GM19099 (cell line): ENCODE data around the gene THTPA.

Source experiments
- POLR2A ChIP-seq: IDR thresholded peaks from 3 replicates; pipeline ENCODE4 v1.6.1; 2011; ENCODE audit warnings: low read depth; ENCODE audit not compliant: insufficient read length; ENCODE audit errors: extremely low read depth

The THTPA gene

DNA sequence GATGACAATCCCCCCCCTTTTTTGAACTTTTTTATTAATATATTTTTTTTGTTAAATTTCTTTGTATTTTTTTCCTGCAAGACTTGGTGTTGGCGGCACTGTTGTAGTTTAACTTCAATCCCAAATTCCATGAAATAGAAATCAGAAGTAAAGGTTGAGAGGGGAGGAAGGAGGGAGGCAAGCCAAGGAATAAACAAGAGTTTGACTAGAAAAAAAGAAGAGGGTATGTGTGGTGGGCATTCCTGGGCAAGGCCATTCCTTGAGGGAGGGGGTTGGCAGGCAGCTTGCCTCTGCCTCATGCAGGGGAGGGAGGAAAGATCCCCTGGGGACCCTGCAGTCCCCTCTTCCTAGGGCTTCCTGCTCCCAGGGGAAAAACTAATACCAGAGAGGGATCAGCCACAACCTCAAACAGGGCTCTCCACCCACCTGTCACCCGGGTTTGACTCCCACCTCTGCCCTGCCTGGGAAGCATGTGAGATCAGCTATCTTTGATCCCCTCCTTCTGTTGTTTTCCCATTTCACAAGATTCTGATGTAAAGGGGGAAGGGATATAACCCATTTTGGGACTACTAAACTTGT, 12.0 kb downstream of the THTPA start:
- TF ChIP-seq POLR2A: no peak

GRCh38 chr14:23568600-23569331, 12.7 kb downstream of the THTPA start:
- TF ChIP-seq POLR2A: no peak

GRCh38 chr14:23569443-23570151, 13.5 kb downstream of the THTPA start:
- no peak for TF ChIP-seq POLR2A

- TF ChIP-seq POLR2A: no peak
Observed at GRCh38 chr14:23570806-23571483, 14.9 kb downstream of the THTPA start.

- TF ChIP-seq POLR2A: no peak
Observed at GRCh38 chr14:23571701-23572523, 15.8 kb downstream of the THTPA start.

- TF ChIP-seq POLR2A: no peak
Observed at GRCh38 chr14:23572524-23572828, 16.4 kb downstream of the THTPA start.

DNA sequence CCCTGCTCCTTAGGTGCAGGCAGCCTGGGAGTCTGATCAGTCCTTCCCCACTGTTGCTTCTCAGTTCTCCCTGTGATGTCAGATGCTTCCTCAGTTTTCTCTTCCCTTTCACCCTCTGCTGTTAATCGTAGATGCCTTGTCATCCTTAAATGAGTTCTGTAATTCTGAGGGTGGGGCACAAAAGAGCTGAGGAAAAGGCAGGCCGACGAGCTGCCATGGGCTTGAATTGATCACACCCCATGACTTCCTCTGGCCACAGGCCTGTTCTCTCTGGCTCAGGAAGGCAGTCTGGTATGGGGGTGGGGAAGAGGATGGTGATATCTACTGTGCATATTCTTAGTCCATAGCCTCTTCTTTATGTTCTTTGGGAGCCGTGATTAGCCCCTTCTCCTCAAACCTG, 16.8 kb downstream of the THTPA start:
- no peak for TF ChIP-seq POLR2A

DNA sequence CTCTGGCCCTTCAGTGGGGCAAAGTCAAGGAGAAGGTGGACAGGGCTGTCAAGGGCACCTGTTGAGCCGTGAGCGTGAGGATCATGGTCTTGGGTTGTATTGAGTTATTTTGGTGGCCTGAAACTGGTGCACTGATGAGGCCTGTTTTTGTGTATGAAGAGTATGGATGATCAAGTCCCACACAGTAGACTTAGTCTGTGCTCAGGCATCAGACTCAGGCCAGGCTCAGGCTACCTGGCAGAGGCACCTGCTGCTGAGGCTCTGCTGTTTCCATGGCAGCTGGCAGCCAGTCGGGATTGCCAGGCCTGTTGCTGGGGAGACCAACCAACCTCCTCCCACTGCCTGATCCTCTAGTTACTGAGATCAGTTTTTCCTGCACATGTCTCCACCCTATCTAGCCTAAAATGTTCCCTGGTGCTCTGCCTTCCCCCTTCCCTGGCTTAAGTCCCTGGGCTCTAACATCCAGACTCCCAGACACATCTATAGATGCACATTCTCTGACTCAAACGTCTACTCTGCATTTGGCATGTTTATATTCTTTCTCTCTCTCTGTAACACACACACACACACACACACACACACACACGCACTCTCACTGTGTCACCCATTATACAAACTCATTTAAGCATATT, 17.4 kb downstream of the THTPA start:
- no peak for TF ChIP-seq POLR2A

GRCh38 chr14:23577004-23577681, 21.1 kb downstream of the THTPA start:
- TF ChIP-seq POLR2A: no peak

GRCh38 chr14:23577710-23578392, 21.8 kb downstream of the THTPA start:
- TF ChIP-seq POLR2A: no peak

DNA sequence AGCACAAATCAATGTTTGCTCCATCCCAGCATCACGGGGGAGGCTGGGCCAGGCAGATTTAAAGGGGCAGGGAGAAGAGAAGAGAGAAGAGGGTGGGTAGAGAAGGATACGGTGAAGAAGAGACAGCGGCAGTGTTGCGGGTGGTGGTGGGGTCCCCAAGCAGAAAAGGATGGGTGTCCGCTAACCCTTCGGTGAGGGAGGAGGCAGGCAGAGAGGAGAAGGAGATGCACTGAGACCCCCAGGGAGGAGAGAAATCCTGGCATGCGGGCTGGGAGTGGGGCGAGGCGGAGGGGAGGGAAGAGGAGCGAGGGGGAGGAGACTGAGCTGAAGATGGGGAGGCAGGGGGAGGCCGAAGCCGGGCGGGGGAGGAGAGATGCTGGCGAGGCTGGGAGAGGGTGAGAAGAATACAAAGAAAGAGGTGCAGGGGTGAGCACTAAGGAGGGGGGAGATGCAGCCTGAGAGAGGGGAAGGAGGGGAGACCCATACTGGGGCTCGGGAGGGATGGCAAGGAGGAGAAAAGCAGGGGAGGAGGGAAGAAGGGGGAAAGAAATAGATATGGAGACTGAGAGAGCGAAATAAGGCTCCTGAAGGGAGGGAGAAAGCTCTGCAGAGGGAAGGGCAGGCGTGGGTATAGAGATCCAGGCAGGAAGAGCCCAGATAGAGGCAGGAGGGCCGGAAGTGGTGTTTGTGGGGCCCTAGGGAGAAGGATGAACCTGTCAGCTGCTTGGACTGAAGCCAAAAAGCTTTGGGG, 22.7 kb downstream of the THTPA start, which contains the start of gene JPH4:
TSS of gene JPH4 (minus strand) at position 231 of the 751 bp plus-strand sequence. CDS start 1,337 bp downstream, outside the sequence.
- no peak for TF ChIP-seq POLR2A

DNA sequence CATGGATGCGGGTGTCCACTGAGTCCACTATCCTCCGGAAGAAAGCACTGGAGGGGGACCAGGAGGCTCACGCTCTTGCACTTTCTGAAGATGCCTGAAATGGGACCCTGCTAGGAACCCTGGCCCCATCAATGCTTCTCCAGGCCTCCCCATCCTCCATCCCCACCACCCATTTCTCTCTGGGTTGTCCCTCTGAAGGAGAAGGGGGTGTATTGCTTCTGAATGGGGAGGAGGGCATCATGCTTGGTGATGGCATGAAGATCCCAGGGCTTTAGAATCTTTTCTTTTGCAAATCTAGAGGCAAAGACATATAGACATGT, 23.2 kb downstream of the THTPA start:
- no peak for TF ChIP-seq POLR2A

DNA sequence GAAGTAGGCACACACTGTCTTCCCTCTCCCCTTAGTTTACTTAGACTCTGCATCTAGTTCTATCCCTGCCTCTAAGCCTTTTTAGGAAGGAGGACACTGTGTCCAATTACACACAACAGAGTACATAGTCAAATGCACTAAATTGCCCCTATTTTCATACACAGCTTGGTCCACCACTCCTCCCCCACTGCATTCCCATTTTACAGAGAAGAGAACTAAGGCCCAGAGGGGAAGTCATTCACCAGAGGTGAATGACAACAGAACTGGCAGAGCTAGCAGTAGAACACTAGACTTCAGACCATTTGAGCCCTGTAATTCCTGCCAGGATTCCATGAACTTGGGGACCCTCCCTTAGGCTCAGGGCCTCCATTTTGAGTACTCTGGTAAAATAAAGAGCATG, 23.7 kb downstream of the THTPA start:
- TF ChIP-seq POLR2A: no peak
